B cell (primary cell): Measurements from ENCODE around the gene PIGC. TPM values are rescaled to one million over a fixed set of nuclear protein-coding genes. Genes with fewer than 3 reads are reported as not detected.

Source experiments
- ATAC-seq: fragments of 200-7000 bp; cut with Tn5 transposase; one replicate; pipeline ENCODE4 v1.10.0; 2021; ENCODE audit warnings: low read depth, mild to moderate bottlenecking, moderate number of reproducible peaks, moderate library complexity
- CTCF ChIA-PET: fragments of 350-600 bp; sonication (Branson Sonifier 250); formaldehyde crosslinking; loops from one replicate; lab custom pipeline; 2021; ENCODE audit warnings: antibody characterized with exemption, inconsistent platforms; lab: Charles Lee
- POLR2A ChIA-PET: fragments of 350-600 bp; sonication (Branson Sonifier 250); formaldehyde crosslinking; loops from one replicate; lab custom pipeline; 2021; ENCODE audit warnings: antibody characterized with exemption; lab: Charles Lee
- DNase-seq: peaks from one replicate; pipeline ENCODE4 v3.0.0; 2013
- H2AFZ ChIP-seq: 2 replicates; pipeline ENCODE4 v1.6.1; 2012; ENCODE audit warnings: mild to moderate bottlenecking, low read depth, low read length; ENCODE audit not compliant: insufficient read depth, poor library complexity, severe bottlenecking
- H3K27ac ChIP-seq, 2 donors: 1 replicate in 1 of 2; 2 replicates in 1 of 2; pipeline ENCODE4 v1.5.1; 2012 to 2013; ENCODE audit warnings: low read length in 2 of 2, mild to moderate bottlenecking in 2 of 2, moderate library complexity in 1 of 2
- H3K27me3 ChIP-seq, 4 experiments: fragments of 200-600 bp in 1 of 4; sonication (generic) in 1 of 4; replicated peaks in 1 of 4; 1 replicate in 2 of 4; 2 replicates in 2 of 4; pipeline versions ENCODE4 v1.6.1 to v1.7.0; 2013 to 2016; ENCODE audit warnings: low read length in 3 of 4, mild to moderate bottlenecking in 2 of 4, mixed read lengths in 1 of 4, moderate library complexity in 1 of 4; ENCODE audit not compliant: insufficient read depth in 4 of 4, control insufficient read depth in 3 of 4; ENCODE audit errors: control extremely low read depth in 1 of 4
- H3K36me3 ChIP-seq, 2 experiments: replicated peaks in 1 of 2; 1 replicate in 1 of 2; 2 replicates in 1 of 2; pipeline versions ENCODE4 v1.6.1 to v1.7.1; 2013; ENCODE audit warnings: low read length in 1 of 2; ENCODE audit not compliant: insufficient read depth in 2 of 2, control insufficient read depth in 1 of 2; ENCODE audit errors: control extremely low read depth in 1 of 2, extremely low read depth in 1 of 2
- H3K4me1 ChIP-seq, 2 donors: fragments of 200-600 bp in 1 of 2; sonication (generic) in 1 of 2; 1 replicate in 1 of 2; 2 replicates in 1 of 2; pipeline versions ENCODE4 v1.5.1 to v1.6.1; 2013 to 2017; ENCODE audit warnings: low read length in 2 of 2; ENCODE audit not compliant: control insufficient read depth in 2 of 2, insufficient read depth in 2 of 2
- H3K4me2 ChIP-seq: replicated peaks from 2 replicates; pipeline ENCODE3; 2012; ENCODE audit warnings: mild to moderate bottlenecking, low read depth, low read length; ENCODE audit not compliant: poor library complexity, severe bottlenecking
- H3K4me3 ChIP-seq, 5 experiments: fragments of 200-600 bp in 1 of 5; sonication (generic) in 1 of 5; 1 replicate in 3 of 5; 2 replicates in 2 of 5; pipeline versions ENCODE4 v1.5.1 to v1.7.0; 2011 to 2016; ENCODE audit warnings: low read length in 4 of 5, mild to moderate bottlenecking in 4 of 5, low read depth in 2 of 5, control low read depth in 1 of 5, moderate library complexity in 1 of 5; ENCODE audit not compliant: insufficient read depth in 1 of 5; ENCODE audit errors: control extremely low read depth in 1 of 5, extremely low read depth in 1 of 5
- H3K79me2 ChIP-seq: fragments of 200-600 bp; sonication (generic); one replicate; pipeline ENCODE4 v1.6.0; 2016; ENCODE audit warnings: low read length; ENCODE audit not compliant: control insufficient read depth, insufficient read depth
- H3K9ac ChIP-seq: fragments of 200-600 bp; sonication (generic); 2 replicates; pipeline ENCODE4 v1.6.1; 2017; ENCODE audit warnings: mild to moderate bottlenecking, low read length, moderate library complexity
- H3K9me3 ChIP-seq, 3 donors: one replicate each; pipeline versions ENCODE4 v1.6.1 to v1.7.1; 2013; ENCODE audit warnings: low read length in 2 of 3; ENCODE audit not compliant: control insufficient read depth in 2 of 3, insufficient read depth in 1 of 3; ENCODE audit errors: control extremely low read depth in 1 of 3
- H4K20me1 ChIP-seq: 2 replicates; pipeline ENCODE4 v1.6.0; 2012; ENCODE audit warnings: mild to moderate bottlenecking, low read length; ENCODE audit not compliant: insufficient read depth, control insufficient read depth, poor library complexity, severe bottlenecking
- H3K27ac Mint-ChIP-seq: one replicate; pipeline ENCODE4 v1.8.0; 2021; ENCODE audit warnings: mixed read lengths
- H3K27me3 Mint-ChIP-seq: one replicate; pipeline ENCODE4 v1.8.0; 2021; ENCODE audit warnings: mixed read lengths
- H3K4me1 Mint-ChIP-seq: one replicate; pipeline ENCODE4 v1.8.0; 2021; ENCODE audit warnings: mixed read lengths
- H3K4me3 Mint-ChIP-seq: one replicate; pipeline ENCODE4 v1.8.0; 2021; ENCODE audit warnings: mixed read lengths
- H3K9me3 Mint-ChIP-seq: one replicate; pipeline ENCODE4 v1.8.0; 2022; ENCODE audit warnings: mixed read lengths; ENCODE audit not compliant: insufficient read depth
- EZH2 ChIP-seq: IDR thresholded peaks from 2 replicates; pipeline ENCODE4 v1.6.1; 2012; ENCODE audit warnings: borderline replicate concordance, low read depth, mild to moderate bottlenecking, moderate library complexity, low read length; ENCODE audit not compliant: insufficient read depth, poor library complexity, severe bottlenecking
- WGBS: methylation state at CpG from one replicate; pipeline ENCODE4 v1.1.5; 2013; ENCODE audit warnings: missing lambda C conversion rate; ENCODE audit not compliant: insufficient coverage; 5-methylcytosine and 5-hydroxymethylcytosine counted together
- intact Hi-C: fragments of 100-400 bp; cut with micrococcal nuclease; formaldehyde crosslinking; loops from one replicate; pipeline ENCODE4 v1.10.0; 2022
- polyA plus RNA-seq: library from polyadenylated mRNA; depleted of rRNA; stranded (reverse); fragments of >200 nt; gene quantifications from 2 replicates; pipeline ENCODE4 v1.2.3, GENCODE V29; 2012
- total RNA-seq, 2 donors: library from RNA; stranded (reverse); fragments of 120-200 nt in 1 of 2; gene quantifications; 1 replicate in 1 of 2; 2 replicates in 1 of 2; pipeline versions ENCODE4 v1.2.3 to v1.2.4, GENCODE V29; 2013 to 2022
- TF ChIP-seq, protein P1 (sequence below): fragments of 200-600 bp; IDR thresholded peaks from one replicate; pipeline ENCODE4 v1.8.0; 2022; ENCODE audit warnings: antibody characterized with exemption, mild to moderate bottlenecking

PIGC gene
- total and polyA plus RNA-seq, 2 donors (not counting 1 experiment from before 2014, with no cell fraction given): 16.2 to 28.8 TPM

DNA sequence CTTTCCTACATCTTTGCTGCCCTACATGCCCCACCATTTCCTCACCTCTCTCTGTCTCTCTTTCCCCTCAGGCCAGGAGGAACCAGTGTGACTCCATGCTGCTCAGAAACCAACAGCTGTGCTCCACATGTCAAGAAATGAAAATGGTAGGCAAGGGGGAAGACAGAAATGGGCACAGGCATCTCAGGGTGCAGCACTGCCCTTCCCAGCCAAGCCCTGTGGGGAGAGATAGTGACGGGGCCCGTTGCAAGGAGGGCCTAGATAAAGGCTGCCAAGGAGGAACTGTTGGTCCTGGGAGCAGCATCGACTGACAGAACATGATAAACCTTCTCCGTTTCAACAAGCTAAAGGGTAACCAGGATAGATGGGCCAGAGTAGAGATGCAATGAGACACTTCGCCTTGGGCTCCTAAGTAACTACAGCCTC lies 12.5 kb upstream of the PIGC start:
- TF ChIP-seq, protein P1, sequence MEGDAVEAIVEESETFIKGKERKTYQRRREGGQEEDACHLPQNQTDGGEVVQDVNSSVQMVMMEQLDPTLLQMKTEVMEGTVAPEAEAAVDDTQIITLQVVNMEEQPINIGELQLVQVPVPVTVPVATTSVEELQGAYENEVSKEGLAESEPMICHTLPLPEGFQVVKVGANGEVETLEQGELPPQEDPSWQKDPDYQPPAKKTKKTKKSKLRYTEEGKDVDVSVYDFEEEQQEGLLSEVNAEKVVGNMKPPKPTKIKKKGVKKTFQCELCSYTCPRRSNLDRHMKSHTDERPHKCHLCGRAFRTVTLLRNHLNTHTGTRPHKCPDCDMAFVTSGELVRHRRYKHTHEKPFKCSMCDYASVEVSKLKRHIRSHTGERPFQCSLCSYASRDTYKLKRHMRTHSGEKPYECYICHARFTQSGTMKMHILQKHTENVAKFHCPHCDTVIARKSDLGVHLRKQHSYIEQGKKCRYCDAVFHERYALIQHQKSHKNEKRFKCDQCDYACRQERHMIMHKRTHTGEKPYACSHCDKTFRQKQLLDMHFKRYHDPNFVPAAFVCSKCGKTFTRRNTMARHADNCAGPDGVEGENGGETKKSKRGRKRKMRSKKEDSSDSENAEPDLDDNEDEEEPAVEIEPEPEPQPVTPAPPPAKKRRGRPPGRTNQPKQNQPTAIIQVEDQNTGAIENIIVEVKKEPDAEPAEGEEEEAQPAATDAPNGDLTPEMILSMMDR: no peak
- TF ChIP-seq EZH2: no peak
- H3K4me2 ChIP-seq: no peak overlapping the region
- H3K79me2 ChIP-seq: no peaks in the 10 kb centered on the region
- no peaks in the 10 kb centered on the region for H3K9me3 ChIP-seq
- 94% methylated on average over 4 of the region's 5 CpGs for WGBS
- Mint-ChIP-seq H3K4me1 (no peaks in the 10 kb centered on the region), H3K27ac (no peak overlapping the region), H3K9me3 (no peaks in the 10 kb centered on the region), H3K4me3 (no peak overlapping the region), H3K27me3 (peaks cover 5% of the 10 kb centered on the region)
- CTCF ChIA-PET: interaction anchor here (1.4 kb wide), 1 partner anchor 12 kb away, joined by 4 read pairs; no protein-coding TSS in a partner anchor
- H3K36me3 ChIP-seq: no peaks in the 10 kb centered on the region
- no peaks in the 10 kb centered on the region for H4K20me1 ChIP-seq
- DNase-seq (no peak), ATAC-seq (no peak)
- no peaks in the 10 kb centered on the region for H3K4me1 ChIP-seq
- H2AFZ ChIP-seq: no peak overlapping the region
- POLR2A ChIA-PET: no interaction called here
- H3K27ac ChIP-seq: no peak overlapping the region
- intact Hi-C loops: no loop called here
- H3K9ac ChIP-seq: no peak overlapping the region
- no peaks in the 10 kb centered on the region for H3K27me3 ChIP-seq
- no peak overlapping the region for H3K4me3 ChIP-seq

DNA sequence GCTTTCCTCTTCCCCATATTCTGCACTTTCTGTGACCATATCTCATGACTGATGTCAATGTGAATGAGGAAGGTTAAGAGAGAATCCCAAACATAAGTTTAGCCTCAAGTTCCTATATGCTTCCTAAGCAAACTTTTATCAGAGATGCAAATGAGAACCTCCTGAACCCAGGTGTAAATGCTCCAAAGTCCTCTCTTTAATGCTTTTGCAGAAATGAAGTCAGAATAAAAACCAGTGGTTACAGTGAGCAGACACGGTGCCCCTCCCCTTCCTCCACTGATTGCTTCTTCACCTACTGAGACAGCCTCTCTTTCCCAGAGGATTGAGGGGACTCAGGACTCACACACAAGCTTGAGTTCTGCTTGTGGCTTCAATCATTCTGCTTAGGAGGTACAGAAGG lies 11.6 kb upstream of the PIGC start:
- Mint-ChIP-seq H3K4me3 (no peak overlapping the region), H3K27ac (no peak overlapping the region), H3K9me3 (no peaks in the 10 kb centered on the region), H3K27me3 (peaks cover 5% of the 10 kb centered on the region), H3K4me1 (no peaks in the 10 kb centered on the region)
- POLR2A ChIA-PET: no interaction called here
- Histone ChIP-seq H3K4me1 (no peaks in the 10 kb centered on the region), H3K4me2 (no peak overlapping the region), H3K79me2 (no peaks in the 10 kb centered on the region), H2AFZ (no peak overlapping the region), H3K36me3 (no peaks in the 10 kb centered on the region), H3K9ac (no peak overlapping the region), H3K27ac (no peak overlapping the region), H3K9me3 (no peaks in the 10 kb centered on the region), H3K27me3 (no peaks in the 10 kb centered on the region), H3K4me3 (no peak overlapping the region), H4K20me1 (no peaks in the 10 kb centered on the region)
- TF ChIP-seq, protein P1: no peak
- no peak for TF ChIP-seq EZH2
- intact Hi-C loops: no loop called here
- no peak for DNase-seq
- WGBS: no CpG with 5 or more reads among the region's 1 CpG
- ATAC-seq: no peak
- CTCF ChIA-PET: no interaction called here
